Esophagus muscularis mucosa (tissue), 4 donors: Measurements from ENCODE around the gene CNST. TPM values are rescaled to one million over a fixed set of nuclear protein-coding genes. Genes with fewer than 3 reads are reported as not detected.

Source experiments
- DNase-seq: peaks from one replicate; pipeline ENCODE4 v3.0.0-alpha.2; 2017; ENCODE audit errors: extremely low spot score
- H3K27ac ChIP-seq, 4 donors: fragments of 200-600 bp; sonication (generic); replicated peaks in 1 of 4; 1 replicate in 3 of 4; 2 replicates in 1 of 4; pipeline ENCODE4 v1.5.1; 2016 to 2019; ENCODE audit warnings: mild to moderate bottlenecking in 1 of 4
- H3K27me3 ChIP-seq, 4 donors: fragments of 200-600 bp; sonication (generic); one replicate each; pipeline versions ENCODE4 v1.5.1 to v1.6.0; 2016 to 2019
- H3K36me3 ChIP-seq, 4 donors: fragments of 200-600 bp; sonication (generic); one replicate each; pipeline ENCODE4 v1.5.1; 2016 to 2019
- H3K4me1 ChIP-seq, 4 donors: fragments of 200-600 bp; sonication (generic); one replicate each; pipeline ENCODE4 v1.5.1; 2016 to 2019
- H3K4me3 ChIP-seq, 4 donors: fragments of 200-600 bp; sonication (generic); 1 replicate in 2 of 4; 2 replicates in 2 of 4; pipeline ENCODE4 v1.5.1; 2016 to 2019; ENCODE audit warnings: mild to moderate bottlenecking in 4 of 4, moderate library complexity in 1 of 4
- H3K9me3 ChIP-seq, 4 donors: fragments of 200-600 bp; sonication (generic); 1 replicate in 3 of 4; 2 replicates in 1 of 4; pipeline ENCODE4 v1.5.1; 2016 to 2019
- EP300 ChIP-seq: sonication (generic); formaldehyde crosslinking; IDR thresholded peaks from one replicate; pipeline ENCODE4 v1.6.1; 2017; ENCODE audit warnings: antibody characterized with exemption
- POLR2A ChIP-seq: fragments of 450-650 bp; IDR thresholded peaks from one replicate; pipeline ENCODE4 v1.6.1; 2017; ENCODE audit warnings: antibody characterized with exemption, moderate library complexity, mild to moderate bottlenecking, low read depth
- POLR2AphosphoS5 ChIP-seq, 2 donors: sonication (generic); formaldehyde crosslinking; IDR thresholded peaks; one replicate each; pipeline ENCODE4 v1.6.1; 2017; ENCODE audit warnings: antibody characterized with exemption in 2 of 2
- WGBS: methylation state at CpG from one replicate; pipeline ENCODE4 v1.1.5; 2018; 5-methylcytosine and 5-hydroxymethylcytosine counted together
- intact Hi-C: fragments of 100-400 bp; cut with DNase I; formaldehyde crosslinking; loops from one replicate; pipeline ENCODE4 v1.15.1; 2023
- total RNA-seq, 4 donors: library from RNA; depleted of rRNA; stranded (reverse); fragments of >200 nt; gene quantifications; one replicate each; pipeline versions ENCODE4 v1.1.0 to v1.2.1, GENCODE V29; 2016
- TF ChIP-seq, protein P1 (sequence below), 3 experiments: fragments of 200-600 bp in 2 of 3; fragments of 450-650 bp in 1 of 3; sonication (generic) in 2 of 3; IDR thresholded peaks; one replicate each; pipeline ENCODE4 v1.5.1; 2017 to 2019; ENCODE audit warnings: antibody characterized with exemption in 3 of 3, mild to moderate bottlenecking in 2 of 3, moderate library complexity in 1 of 3

Gene CNST
- total RNA-seq, 4 donors from 2014 or later = 55.4 to 74.7 (median 61.9) TPM

DNA sequence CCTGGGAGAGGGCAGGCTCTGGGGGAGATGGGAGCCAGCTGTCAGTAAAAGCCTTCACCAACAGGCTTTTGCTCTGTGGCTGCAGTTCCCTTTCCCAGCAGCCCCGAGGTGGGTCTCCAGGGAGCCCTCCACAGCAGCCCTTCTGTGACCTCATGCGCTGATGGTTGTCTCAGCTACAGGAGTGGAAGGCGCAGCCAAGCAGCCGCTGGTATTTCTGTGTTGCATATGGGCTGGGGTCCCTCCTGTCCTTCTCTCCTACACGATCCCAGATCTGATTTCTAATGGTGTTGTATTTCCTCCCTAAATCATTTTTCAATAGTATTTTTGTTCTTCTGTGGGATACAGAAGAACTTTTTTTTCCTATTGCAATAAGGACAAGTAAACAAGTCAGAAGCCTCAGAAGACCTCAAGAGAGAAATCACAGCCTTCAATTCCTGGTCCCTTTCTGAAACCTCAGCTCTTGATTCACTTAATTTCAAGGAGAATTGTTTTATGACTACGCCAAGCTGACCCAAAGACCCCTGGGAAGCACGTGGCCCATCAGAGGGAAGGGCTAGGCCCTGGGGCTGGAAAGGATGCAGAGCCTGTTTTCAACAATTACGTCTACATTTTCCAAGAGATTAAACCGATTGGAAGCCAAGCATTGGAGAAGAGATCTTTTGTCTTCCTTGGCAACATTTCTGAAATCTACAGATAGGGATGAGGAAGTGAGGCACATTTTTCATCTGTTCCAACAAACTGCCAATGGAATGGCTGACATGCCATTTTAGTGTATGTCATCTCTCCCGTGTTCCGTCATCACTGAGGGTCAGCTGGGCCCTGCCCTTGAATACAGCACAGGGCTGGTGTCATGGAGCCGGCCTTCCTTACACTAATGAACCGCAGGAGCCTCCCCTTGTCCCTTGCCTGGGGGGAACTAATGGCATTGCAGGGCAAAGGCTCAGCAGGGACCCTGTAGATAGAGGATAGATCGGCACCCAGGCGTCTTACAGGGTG, 115.9 kb downstream of the CNST start:
- Histone ChIP-seq H3K36me3 (no peaks in the 10 kb centered on the region), H3K27me3 (no peaks in the 10 kb centered on the region), H3K9me3 (no peaks in the 10 kb centered on the region), H3K4me1 (peaks cover 5 to 30% (median 17%) of the 10 kb centered on the region in 4 donors), H3K27ac (peak overlapping the region; percentile 40 to 60 (median 44)), H3K4me3 (no peak overlapping the region)
- no peak for DNase-seq
- 77% methylated on average over 15 of the region's 15 CpGs for WGBS
- intact Hi-C loops = no loop called here
- TF ChIP-seq, protein P1, sequence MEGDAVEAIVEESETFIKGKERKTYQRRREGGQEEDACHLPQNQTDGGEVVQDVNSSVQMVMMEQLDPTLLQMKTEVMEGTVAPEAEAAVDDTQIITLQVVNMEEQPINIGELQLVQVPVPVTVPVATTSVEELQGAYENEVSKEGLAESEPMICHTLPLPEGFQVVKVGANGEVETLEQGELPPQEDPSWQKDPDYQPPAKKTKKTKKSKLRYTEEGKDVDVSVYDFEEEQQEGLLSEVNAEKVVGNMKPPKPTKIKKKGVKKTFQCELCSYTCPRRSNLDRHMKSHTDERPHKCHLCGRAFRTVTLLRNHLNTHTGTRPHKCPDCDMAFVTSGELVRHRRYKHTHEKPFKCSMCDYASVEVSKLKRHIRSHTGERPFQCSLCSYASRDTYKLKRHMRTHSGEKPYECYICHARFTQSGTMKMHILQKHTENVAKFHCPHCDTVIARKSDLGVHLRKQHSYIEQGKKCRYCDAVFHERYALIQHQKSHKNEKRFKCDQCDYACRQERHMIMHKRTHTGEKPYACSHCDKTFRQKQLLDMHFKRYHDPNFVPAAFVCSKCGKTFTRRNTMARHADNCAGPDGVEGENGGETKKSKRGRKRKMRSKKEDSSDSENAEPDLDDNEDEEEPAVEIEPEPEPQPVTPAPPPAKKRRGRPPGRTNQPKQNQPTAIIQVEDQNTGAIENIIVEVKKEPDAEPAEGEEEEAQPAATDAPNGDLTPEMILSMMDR (IDR thresholded peaks at IDR 0.05) = no peak
- TF ChIP-seq POLR2AphosphoS5 (IDR thresholded peaks at IDR 0.05) (no peak), POLR2A (no peak), EP300 (no peak)

DNA sequence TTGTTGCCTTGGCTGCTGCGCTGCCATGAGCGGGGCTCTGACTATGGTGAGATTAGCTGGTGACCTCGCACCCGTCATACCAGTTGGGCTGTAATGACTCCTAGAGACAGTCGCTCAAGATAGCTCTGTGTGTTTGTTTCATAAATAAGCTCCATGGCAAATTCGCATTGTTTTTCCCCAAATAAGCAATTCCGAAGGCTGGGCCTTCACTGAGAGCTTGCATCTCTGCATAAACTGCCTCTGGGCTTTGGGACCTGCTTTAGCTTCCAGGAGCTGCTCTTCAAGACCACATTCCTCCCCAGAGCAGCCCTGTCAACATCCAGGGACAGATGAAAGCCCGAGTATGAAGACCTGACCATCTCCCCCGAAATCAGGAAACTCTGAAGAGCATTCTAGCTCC, 117.3 kb downstream of the CNST start:
- no peak for TF ChIP-seq POLR2AphosphoS5 (IDR thresholded peaks at IDR 0.05)
- no peak for TF ChIP-seq POLR2A
- TF ChIP-seq, protein P1 (IDR thresholded peaks at IDR 0.05) = no peak
- TF ChIP-seq EP300 = no peak
- Histone ChIP-seq H3K9me3 (no peaks in the 10 kb centered on the region), H3K4me3 (no peak overlapping the region), H3K4me1 (peaks cover 5 to 30% (median 17%) of the 10 kb centered on the region in 4 donors), H3K27ac (no peak overlapping the region), H3K27me3 (no peaks in the 10 kb centered on the region), H3K36me3 (no peaks in the 10 kb centered on the region)
- WGBS = 100% methylated on average over 8 of the region's 9 CpGs
- DNase-seq = no peak
- intact Hi-C loops = no loop called here

DNA sequence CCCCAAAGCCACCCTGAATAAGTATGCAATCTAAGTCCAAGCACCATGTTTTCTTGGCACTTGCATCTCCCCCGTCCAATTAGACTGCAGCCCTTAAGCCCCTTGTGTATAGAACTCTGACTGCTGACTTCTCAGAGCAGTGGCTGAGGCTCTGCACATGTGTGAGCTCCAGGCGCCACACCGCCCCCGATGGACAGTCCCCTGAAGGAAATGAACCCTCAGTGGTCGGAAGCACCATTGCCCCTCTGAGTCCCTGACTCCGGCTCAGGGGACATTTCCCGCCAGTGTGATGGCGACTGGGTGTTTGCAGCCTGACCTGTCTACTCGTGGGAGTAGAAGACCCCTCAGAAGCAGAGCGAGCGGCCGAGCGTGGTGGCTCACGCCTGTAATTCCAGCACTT, 120.7 kb downstream of the CNST start:
- Histone ChIP-seq H3K4me1 (peaks cover 9 to 14% (median 13%) of the 10 kb centered on the region in 4 donors), H3K4me3 (no peak overlapping the region), H3K36me3 (no peaks in the 10 kb centered on the region), H3K9me3 (no peaks in the 10 kb centered on the region), H3K27me3 (no peaks in the 10 kb centered on the region), H3K27ac (no peak overlapping the region)
- TF ChIP-seq POLR2AphosphoS5 (IDR thresholded peaks at IDR 0.05) (no peak), POLR2A (no peak), EP300 (no peak)
- TF ChIP-seq, protein P1 (IDR thresholded peaks at IDR 0.05) = no peak
- no peak for DNase-seq
- intact Hi-C loops = no loop called here
- WGBS = 83% methylated on average over 14 of the region's 14 CpGs

DNA sequence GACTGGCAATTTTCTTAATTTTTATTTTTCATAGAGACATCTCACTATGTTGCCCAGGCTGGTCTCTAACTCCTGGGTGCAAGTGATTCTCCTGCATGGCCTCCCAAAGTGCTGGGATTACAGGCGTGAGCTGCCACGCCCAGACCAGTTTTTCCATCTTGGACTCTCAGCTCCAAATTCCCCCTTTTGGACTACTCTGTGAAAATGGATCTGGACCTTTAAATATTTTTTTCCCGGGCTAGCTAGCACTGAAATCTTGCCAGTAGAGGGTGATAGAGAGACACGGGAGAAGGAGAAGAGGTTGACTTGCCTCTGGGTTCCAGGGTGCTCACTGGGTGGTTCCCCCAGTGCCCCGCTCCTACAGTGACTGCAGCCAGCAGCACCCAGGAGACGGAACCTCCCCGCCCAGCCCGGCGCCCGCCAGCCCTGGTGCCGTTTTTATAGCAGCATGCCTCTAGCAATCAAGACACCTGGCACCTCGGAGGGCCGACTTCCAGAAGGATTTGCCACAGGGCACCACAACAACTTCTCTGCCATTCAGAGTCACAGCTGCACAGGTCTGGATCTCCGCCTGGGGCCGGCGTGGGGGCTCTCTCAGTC, 123.3 kb downstream of the CNST start:
- DNase-seq = no peak
- Histone ChIP-seq H3K4me3 (peak overlapping the region; percentile 40 to 59 (median 44)), H3K36me3 (no peaks in the 10 kb centered on the region), H3K4me1 (peaks cover 9 to 13% (median 12%) of the 10 kb centered on the region in 4 donors), H3K9me3 (peaks cover 0 to 2% (median 0%) of the 10 kb centered on the region in 4 donors), H3K27ac (peak overlapping the region in 2 of 4 donors; percentile 20 to 31), H3K27me3 (no peaks in the 10 kb centered on the region)
- WGBS = 10% methylated on average over 12 of the region's 16 CpGs
- TF ChIP-seq, protein P1 (IDR thresholded peaks at IDR 0.05) = peak; percentile 73 to 94 (median 76)
- no peak for TF ChIP-seq POLR2AphosphoS5 (IDR thresholded peaks at IDR 0.05)
- no peak for TF ChIP-seq EP300
- intact Hi-C loops = no loop called here
